WERI-Rb-1 (cell line): ENCODE measurements around the gene SF3A1.
"Not testable (repeated sequence)": the region's sequence is repeated elsewhere in the genome, so short reads cannot be mapped to it uniquely, and the experiment has no call there.

Experiments used
- DNase-seq: peaks from one replicate; pipeline ENCODE4 v3.0.0-alpha.2; 2020
- H3K27ac ChIP-seq: fragments of 250-450 bp; sonication (Bioruptor Pico); 2 replicates; pipeline ENCODE4 v1.5.1; 2020; ENCODE audit warnings: mild to moderate bottlenecking, moderate library complexity
- H3K27me3 ChIP-seq: fragments of 250-450 bp; sonication (Bioruptor Pico); 2 replicates; pipeline ENCODE4 v1.5.1; 2021; ENCODE audit warnings: mild to moderate bottlenecking, low read depth, moderate library complexity; ENCODE audit not compliant: insufficient read depth, severe bottlenecking
- H3K36me3 ChIP-seq: fragments of 250-450 bp; sonication (Bioruptor Pico); 2 replicates; pipeline ENCODE4 v1.5.1; 2020; ENCODE audit warnings: mild to moderate bottlenecking, moderate library complexity
- H3K4me3 ChIP-seq: 2 replicates; pipeline ENCODE4 v1.5.1; 2011; ENCODE audit warnings: low read depth, mild to moderate bottlenecking, control low read depth, low read length
- H3K9me3 ChIP-seq: fragments of 250-450 bp; sonication (Bioruptor Pico); 2 replicates; pipeline ENCODE4 v1.5.1; 2021; ENCODE audit warnings: mild to moderate bottlenecking, moderate library complexity; ENCODE audit not compliant: severe bottlenecking
- CTCF ChIP-seq: IDR thresholded peaks from 2 replicates; pipeline ENCODE4 v1.5.1; 2011; ENCODE audit warnings: low read depth, mild to moderate bottlenecking, control low read depth, inconsistent platforms, low read length

The SF3A1 gene

GRCh38 chr22:30356449-30357235, at the start of gene SF3A1, which contains the start of gene CCDC157:
SF3A1 (minus strand) TSS chr22:30356894; CDS start chr22:30356792, 102 bp downstream.
CCDC157 (plus strand) TSS chr22:30357007; CDS start chr22:30366001, 8,994 bp downstream.
- Histone ChIP-seq H3K27me3 (no peaks in the 10 kb centered on the region), H3K36me3 (peaks cover 33% of the 10 kb centered on the region), H3K4me3 (peak within 1 kb of the TSS; percentile 72), H3K9me3 (no peaks in the 10 kb centered on the region), H3K27ac (peak within 1 kb of the TSS; percentile 100)
- peak; percentile 93 for DNase-seq
- TF ChIP-seq CTCF = no peak

GRCh38 chr22:30406400-30406799, 49.7 kb upstream of the SF3A1 start:
- no peak for TF ChIP-seq CTCF
- no peak for DNase-seq
- H3K4me3 ChIP-seq = no peak overlapping the region
- H3K36me3 ChIP-seq = peaks cover 37% of the 10 kb centered on the region
- H3K9me3 ChIP-seq = no peaks in the 10 kb centered on the region
- H3K27ac ChIP-seq = no peak overlapping the region
- H3K27me3 ChIP-seq = no peaks in the 10 kb centered on the region

DNA sequence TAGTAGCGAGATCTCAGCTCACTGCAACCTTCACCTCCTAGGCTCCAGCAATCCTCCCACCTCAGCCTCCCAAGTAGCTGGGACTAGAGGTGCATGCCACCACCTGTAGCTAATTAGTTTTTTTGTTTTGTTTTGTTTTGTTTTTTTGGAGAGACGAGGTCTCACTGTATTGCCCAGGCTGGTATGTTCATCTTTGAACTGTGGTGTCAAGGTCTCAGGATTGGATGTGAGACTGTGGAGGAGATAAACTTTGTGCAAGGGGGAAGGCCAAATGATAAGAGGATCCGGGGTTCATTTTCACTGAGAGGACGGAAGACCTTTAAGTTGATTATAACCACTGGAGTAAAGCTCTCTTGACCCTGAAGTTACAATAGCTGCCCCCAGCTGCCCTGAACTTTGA, 49.0 kb upstream of the SF3A1 start:
- no peak overlapping the region for H3K27ac ChIP-seq
- no peak for TF ChIP-seq CTCF

GRCh38 chr22:30404307-30404706, 47.6 kb upstream of the SF3A1 start:
- Histone ChIP-seq H3K9me3 (no peaks in the 10 kb centered on the region), H3K4me3 (no peak overlapping the region), H3K36me3 (peaks cover 28% of the 10 kb centered on the region), H3K27ac (no peak overlapping the region), H3K27me3 (no peaks in the 10 kb centered on the region)
- DNase-seq = no peak
- no peak for TF ChIP-seq CTCF

More for the DNA sequence above, 49.0 kb upstream of the SF3A1 start:
- Histone ChIP-seq H3K9me3 (no peaks in the 10 kb centered on the region), H3K4me3 (no peak overlapping the region), H3K27me3 (no peaks in the 10 kb centered on the region), H3K36me3 (peaks cover 31% of the 10 kb centered on the region)
- DNase-seq = no peak

DNA sequence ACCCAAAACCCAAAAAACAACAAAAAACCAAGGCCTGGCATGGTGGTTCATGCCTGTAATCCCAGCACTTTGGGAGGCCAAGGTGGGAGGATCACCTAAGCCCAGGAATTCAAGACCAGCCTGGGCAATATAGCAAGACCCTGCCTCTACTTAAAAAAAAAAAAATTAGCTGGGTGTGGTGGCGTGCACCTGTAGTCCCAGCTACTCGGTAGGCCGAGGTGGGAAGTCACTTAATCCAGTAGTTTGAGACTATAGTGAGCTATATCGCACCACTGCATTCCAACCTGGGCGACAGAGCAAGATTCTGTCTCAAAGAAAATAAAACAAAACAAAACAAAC, 46.0 kb upstream of the SF3A1 start:
- H3K36me3 ChIP-seq = peaks cover 20% of the 10 kb centered on the region
- H3K4me3 ChIP-seq, H3K27me3 ChIP-seq, H3K27ac ChIP-seq, H3K9me3 ChIP-seq, DNase-seq: not testable (repeated sequence)

DNA sequence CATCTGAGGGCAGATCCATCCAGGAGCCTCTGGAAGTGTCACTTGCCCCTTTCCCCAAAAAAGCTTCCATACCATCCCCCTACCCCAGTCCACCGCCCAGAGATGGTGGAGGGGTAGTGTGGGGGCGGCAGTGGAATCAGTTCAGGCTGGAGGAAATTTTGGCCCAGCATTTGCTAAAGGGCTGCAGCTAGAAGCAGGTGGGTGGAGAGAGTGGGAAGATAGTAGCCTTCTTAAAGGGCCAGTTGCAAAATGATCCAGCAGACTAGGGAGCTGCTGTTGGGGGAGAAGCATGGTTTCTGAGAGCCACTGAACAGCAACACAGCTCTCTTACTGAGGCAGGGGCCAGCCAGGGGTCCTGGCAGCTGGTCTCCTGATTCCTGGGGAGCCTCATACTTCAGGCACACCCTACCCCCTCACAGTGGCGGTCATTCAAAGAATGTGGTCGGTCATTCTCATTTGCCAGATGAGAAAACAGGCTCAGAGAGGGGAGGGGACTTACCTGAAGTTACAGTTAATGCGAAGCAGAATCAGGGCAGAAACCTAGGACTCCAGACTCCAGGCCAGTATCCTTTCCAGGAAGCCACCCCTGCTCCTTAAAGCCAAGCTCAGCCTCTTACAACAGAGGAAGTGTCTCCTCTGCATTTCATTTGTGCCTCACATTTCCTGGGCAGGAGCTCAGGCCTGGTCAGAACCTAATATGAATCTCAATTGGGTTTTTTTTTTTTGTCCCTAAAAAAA, 45.5 kb upstream of the SF3A1 start:
- Histone ChIP-seq H3K27me3 (no peaks in the 10 kb centered on the region), H3K27ac (no peak overlapping the region), H3K9me3 (no peaks in the 10 kb centered on the region), H3K36me3 (peaks cover 16% of the 10 kb centered on the region), H3K4me3 (no peak overlapping the region)
- TF ChIP-seq CTCF = no peak
- no peak for DNase-seq

DNA sequence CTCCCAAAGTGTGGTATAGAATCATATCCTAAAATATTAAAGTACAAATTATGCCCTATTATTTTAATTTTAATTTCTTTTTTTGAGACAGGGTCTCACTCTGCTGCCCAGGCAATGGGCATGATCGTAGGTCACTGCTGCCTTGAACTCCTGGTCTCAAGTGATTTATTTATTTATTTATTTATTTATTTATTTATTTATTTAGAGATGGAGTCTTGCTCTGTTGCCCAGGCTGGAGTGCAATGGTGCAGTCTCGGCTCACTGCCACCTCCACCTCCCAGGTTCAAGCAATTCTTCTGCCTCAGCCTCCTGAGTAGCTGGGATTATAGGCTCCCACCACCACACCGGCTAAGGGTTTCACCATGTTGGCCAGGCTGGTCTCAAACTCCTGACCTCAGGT, 44.3 kb upstream of the SF3A1 start:
- not testable (repeated sequence) for DNase-seq, H3K36me3 ChIP-seq, H3K27ac ChIP-seq

More for the DNA sequence above, 44.3 kb upstream of the SF3A1 start:
- H3K9me3 ChIP-seq, H3K27me3 ChIP-seq, H3K4me3 ChIP-seq: not testable (repeated sequence)
